ENCODE results near the gene ARRDC4.

- TF ChIP-seq CTCF (IDR thresholded peaks at IDR 0.05): no peak
- no peak for TF ChIP-seq POLR2A (IDR thresholded peaks at IDR 0.05)
These were observed 6.8 kb upstream of the ARRDC4 start for GRCh38 chr15:97953748-97954147.
